Vagina (tissue), 2 donors: Measurements from ENCODE around the gene PROX1.

Experiments
- POLR2AphosphoS5 ChIP-seq, 2 donors: sonication (generic); formaldehyde crosslinking; IDR thresholded peaks; one replicate each; pipeline ENCODE4 v1.9.0; 2017; ENCODE audit warnings: antibody characterized with exemption in 2 of 2, mild to moderate bottlenecking in 2 of 2, low read depth in 1 of 2; ENCODE audit not compliant: insufficient read depth in 1 of 2
- TF ChIP-seq, protein P1 (sequence below), 3 experiments: fragments of 450-650 bp in 2 of 3; fragments of 200-600 bp in 1 of 3; sonication (generic) in 1 of 3; IDR thresholded peaks; one replicate each; pipeline ENCODE4 v1.5.1; 2017 to 2019; ENCODE audit warnings: antibody characterized with exemption in 3 of 3, mild to moderate bottlenecking in 2 of 3, moderate library complexity in 2 of 3

DNA sequence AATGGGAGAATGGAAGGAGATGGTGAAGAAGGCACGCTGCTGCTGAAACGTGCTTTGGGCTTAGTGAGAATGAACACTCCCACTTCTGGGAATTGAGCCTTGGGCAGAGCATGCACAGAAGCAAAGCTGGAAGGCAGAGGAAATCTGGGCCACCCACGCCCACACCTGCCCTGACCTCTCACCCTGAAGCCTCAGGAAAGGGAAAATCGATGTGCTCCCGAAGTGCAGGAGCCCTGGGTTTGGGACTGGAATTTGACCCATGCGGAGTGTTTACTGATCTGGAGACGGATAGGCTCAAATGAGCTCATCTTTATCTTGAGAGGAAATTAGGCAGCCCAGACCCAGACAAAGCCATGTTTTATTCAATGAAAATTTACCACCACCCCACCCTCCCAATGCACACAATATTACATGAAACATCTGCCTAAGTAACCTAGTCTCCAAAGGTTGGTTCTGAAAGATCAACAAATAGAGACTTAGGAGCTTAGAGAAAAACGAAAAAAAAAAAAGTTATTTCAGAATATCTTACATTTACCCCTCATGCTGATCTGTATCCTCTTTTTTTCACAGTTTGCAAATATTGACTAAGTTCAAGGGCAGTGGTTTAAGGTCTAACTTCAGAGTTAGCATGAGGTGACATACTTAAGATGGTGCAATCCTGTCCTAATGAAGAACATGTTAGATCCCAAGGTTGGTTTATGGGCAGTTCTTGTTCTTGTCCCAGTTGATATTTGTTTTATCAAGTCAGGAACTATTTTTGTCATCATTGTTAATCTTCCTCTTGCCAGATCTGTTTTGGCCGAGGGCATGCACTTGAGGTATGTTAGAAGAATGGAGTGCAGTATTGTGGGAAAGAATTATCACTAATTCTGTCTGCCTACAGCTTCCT is 63.0 kb downstream of the PROX1 start:
- TF ChIP-seq, protein P1, sequence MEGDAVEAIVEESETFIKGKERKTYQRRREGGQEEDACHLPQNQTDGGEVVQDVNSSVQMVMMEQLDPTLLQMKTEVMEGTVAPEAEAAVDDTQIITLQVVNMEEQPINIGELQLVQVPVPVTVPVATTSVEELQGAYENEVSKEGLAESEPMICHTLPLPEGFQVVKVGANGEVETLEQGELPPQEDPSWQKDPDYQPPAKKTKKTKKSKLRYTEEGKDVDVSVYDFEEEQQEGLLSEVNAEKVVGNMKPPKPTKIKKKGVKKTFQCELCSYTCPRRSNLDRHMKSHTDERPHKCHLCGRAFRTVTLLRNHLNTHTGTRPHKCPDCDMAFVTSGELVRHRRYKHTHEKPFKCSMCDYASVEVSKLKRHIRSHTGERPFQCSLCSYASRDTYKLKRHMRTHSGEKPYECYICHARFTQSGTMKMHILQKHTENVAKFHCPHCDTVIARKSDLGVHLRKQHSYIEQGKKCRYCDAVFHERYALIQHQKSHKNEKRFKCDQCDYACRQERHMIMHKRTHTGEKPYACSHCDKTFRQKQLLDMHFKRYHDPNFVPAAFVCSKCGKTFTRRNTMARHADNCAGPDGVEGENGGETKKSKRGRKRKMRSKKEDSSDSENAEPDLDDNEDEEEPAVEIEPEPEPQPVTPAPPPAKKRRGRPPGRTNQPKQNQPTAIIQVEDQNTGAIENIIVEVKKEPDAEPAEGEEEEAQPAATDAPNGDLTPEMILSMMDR (IDR thresholded peaks at IDR 0.05): no peak
- no peak for TF ChIP-seq POLR2AphosphoS5 (IDR thresholded peaks at IDR 0.05; ENCODE audit: insufficient read depth in 1 of 2, low read depth in 1 of 2)
